ENCODE results near the gene AATF.

Gene AATF

GRCh38 chr17:36994438-36994837 is 45.7 kb downstream of the AATF start:
- Histone ChIP-seq H3K4me3 (ENCODE audit: low read length) (no peak overlapping the region), H3K9me2 (replicated peaks; ENCODE audit: insufficient read depth, low read length) (no peaks in the 10 kb centered on the region), H3K27me3 (replicated peaks; ENCODE audit: insufficient read depth, low read length) (no peaks in the 10 kb centered on the region), H3K36me3 (replicated peaks; ENCODE audit: insufficient read depth, low read length) (peaks cover 23% of the 10 kb centered on the region), H3K9me3 (replicated peaks; ENCODE audit: insufficient read depth, low read length) (no peaks in the 10 kb centered on the region), H2AFZ (ENCODE audit: low read length) (no peak overlapping the region), H3F3A (ENCODE audit: insufficient read depth, low read length) (no peaks in the 10 kb centered on the region), H3K27ac (ENCODE audit: low read length) (no peak overlapping the region), H4K20me1 (ENCODE audit: insufficient read depth, low read length) (no peaks in the 10 kb centered on the region), H3K9ac (ENCODE audit: low read length) (no peak overlapping the region), H3K79me2 (ENCODE audit: low read length) (peaks cover 7% of the 10 kb centered on the region; the same call in 1 of the 2 replicates), H3K4me2 (ENCODE audit: low read depth, low read length) (no peak overlapping the region), H3K4me1 (ENCODE audit: low read length) (no peaks in the 10 kb centered on the region)
- no peak for DNase-seq
- TF ChIP-seq EZH2phosphoT487 (IDR thresholded peaks at IDR 0.05; ENCODE audit: low read length): no peak
- TF ChIP-seq EZH2 (optimal IDR thresholded peaks at IDR 0.05; ENCODE audit: low read depth, low read length): no peak
- no peak for TF ChIP-seq CTCF (IDR thresholded peaks at IDR 0.05; ENCODE audit: low read length)

- no peaks in the 10 kb centered on the region for H3K27me3 ChIP-seq (replicated peaks; ENCODE audit: insufficient read depth, low read length)
- H4K20me1 ChIP-seq (ENCODE audit: insufficient read depth, low read length): no peaks in the 10 kb centered on the region
- peaks cover 23% of the 10 kb centered on the region for H3K36me3 ChIP-seq (replicated peaks; ENCODE audit: insufficient read depth, low read length)
- TF ChIP-seq EZH2phosphoT487 (IDR thresholded peaks at IDR 0.05; ENCODE audit: low read length) (no peak), CTCF (IDR thresholded peaks at IDR 0.05; ENCODE audit: low read length) (no peak), EZH2 (optimal IDR thresholded peaks at IDR 0.05; ENCODE audit: low read depth, low read length) (no peak)
- no peaks in the 10 kb centered on the region for H3K9me2 ChIP-seq (replicated peaks; ENCODE audit: insufficient read depth, low read length)
- no peaks in the 10 kb centered on the region for H3K9me3 ChIP-seq (replicated peaks; ENCODE audit: insufficient read depth, low read length)
- no peaks in the 10 kb centered on the region for H3K79me2 ChIP-seq (ENCODE audit: low read length)
- no peak overlapping the region for H3K4me2 ChIP-seq (ENCODE audit: low read depth, low read length)
- H3K4me3 ChIP-seq (ENCODE audit: low read length): no peak overlapping the region
- DNase-seq: no peak
- no peak overlapping the region for H3K9ac ChIP-seq (ENCODE audit: low read length)
- no peaks in the 10 kb centered on the region for H3K4me1 ChIP-seq (ENCODE audit: low read length)
- H3F3A ChIP-seq (ENCODE audit: insufficient read depth, low read length): no peaks in the 10 kb centered on the region
- H3K27ac ChIP-seq (ENCODE audit: low read length): no peak overlapping the region
- no peak overlapping the region for H2AFZ ChIP-seq (ENCODE audit: low read length)
Observed at GRCh38 chr17:36999471-36999870, 50.7 kb downstream of the AATF start.

GRCh38 chr17:37016780-37017179 is 68.0 kb downstream of the AATF start:
- Histone ChIP-seq H3K4me2 (ENCODE audit: low read depth, low read length) (no peak overlapping the region), H3K36me3 (replicated peaks; ENCODE audit: insufficient read depth, low read length) (no peaks in the 10 kb centered on the region; the same call in 1 of the 2 replicates), H3K79me2 (ENCODE audit: low read length) (peaks cover 7% of the 10 kb centered on the region), H3K9ac (ENCODE audit: low read length) (no peak overlapping the region), H3K27me3 (replicated peaks; ENCODE audit: insufficient read depth, low read length) (no peaks in the 10 kb centered on the region), H3K9me3 (replicated peaks; ENCODE audit: insufficient read depth, low read length) (no peaks in the 10 kb centered on the region), H3K4me3 (ENCODE audit: low read length) (no peak overlapping the region), H2AFZ (ENCODE audit: low read length) (no peak overlapping the region), H3K27ac (ENCODE audit: low read length) (no peak overlapping the region), H4K20me1 (ENCODE audit: insufficient read depth, low read length) (no peaks in the 10 kb centered on the region), H3K9me2 (replicated peaks; ENCODE audit: insufficient read depth, low read length) (no peaks in the 10 kb centered on the region), H3F3A (ENCODE audit: insufficient read depth, low read length) (no peaks in the 10 kb centered on the region), H3K4me1 (ENCODE audit: low read length) (no peaks in the 10 kb centered on the region)
- TF ChIP-seq EZH2phosphoT487 (IDR thresholded peaks at IDR 0.05; ENCODE audit: low read length): no peak
- TF ChIP-seq EZH2 (optimal IDR thresholded peaks at IDR 0.05; ENCODE audit: low read depth, low read length): no peak
- TF ChIP-seq CTCF (IDR thresholded peaks at IDR 0.05; ENCODE audit: low read length): no peak
- no peak for DNase-seq
